ENCODE data around the gene STYXL1.

Gene STYXL1

GRCh38 chr7:75955331-75955955 lies 92.4 kb downstream of the STYXL1 start:
- Histone ChIP-seq H3K4me2 (ENCODE audit: low read length) (no peak overlapping the region), H3K9me3 (ENCODE audit: control insufficient read depth, insufficient read depth, low read length) (no peaks in the 10 kb centered on the region), H3F3A (ENCODE audit: control insufficient read depth, insufficient read depth) (no peaks in the 10 kb centered on the region), H3K36me3 (ENCODE audit: control insufficient read depth, low read length) (0 out of 2 replicates have a peak, but pooled peaks cover 4% of the 10 kb centered on the region), H3K27ac (ENCODE audit: low read depth, low read length) (no peak overlapping the region), H3K9me2 (replicated peaks; ENCODE audit: control insufficient read depth, low read length) (no peaks in the 10 kb centered on the region), H4K20me1 (ENCODE audit: control insufficient read depth, insufficient read depth, low read depth, low read length) (no peaks in the 10 kb centered on the region), H3K79me2 (ENCODE audit: control insufficient read depth, low read length) (no peaks in the 10 kb centered on the region), H3K4me1 (ENCODE audit: control insufficient read depth, low read length) (no peaks in the 10 kb centered on the region), H3K27me3 (ENCODE audit: control insufficient read depth, low read length) (no peaks in the 10 kb centered on the region), H3K4me3 (ENCODE audit: low read length) (no peak overlapping the region)
- TF ChIP-seq EZH2phosphoT487 (IDR thresholded peaks at IDR 0.05; ENCODE audit: borderline replicate concordance, low read length) (no peak), CTCF (IDR thresholded peaks at IDR 0.05; ENCODE audit: low read depth, low read length, poor library complexity, severe bottlenecking) (no peak)

GRCh38 chr7:75953931-75954330 lies 93.9 kb downstream of the STYXL1 start:
- Histone ChIP-seq H3K4me2 (ENCODE audit: low read length) (no peak overlapping the region), H3K79me2 (ENCODE audit: control insufficient read depth, low read length) (no peaks in the 10 kb centered on the region), H3K4me3 (ENCODE audit: low read length) (no peak overlapping the region), H3K36me3 (ENCODE audit: control insufficient read depth, low read length) (0 out of 2 replicates have a peak, but pooled peaks cover 4% of the 10 kb centered on the region), H3F3A (ENCODE audit: control insufficient read depth, insufficient read depth) (no peaks in the 10 kb centered on the region), H3K4me1 (ENCODE audit: control insufficient read depth, low read length) (no peaks in the 10 kb centered on the region), H3K9me3 (ENCODE audit: control insufficient read depth, insufficient read depth, low read length) (no peaks in the 10 kb centered on the region), H3K9me2 (replicated peaks; ENCODE audit: control insufficient read depth, low read length) (no peaks in the 10 kb centered on the region), H3K27ac (ENCODE audit: low read depth, low read length) (no peak overlapping the region), H3K27me3 (ENCODE audit: control insufficient read depth, low read length) (no peaks in the 10 kb centered on the region), H4K20me1 (ENCODE audit: control insufficient read depth, insufficient read depth, low read depth, low read length) (no peaks in the 10 kb centered on the region)
- TF ChIP-seq CTCF (IDR thresholded peaks at IDR 0.05; ENCODE audit: low read depth, low read length, poor library complexity, severe bottlenecking) (no peak), EZH2phosphoT487 (IDR thresholded peaks at IDR 0.05; ENCODE audit: borderline replicate concordance, low read length) (no peak)

GRCh38 chr7:75953431-75953830 lies 94.4 kb downstream of the STYXL1 start:
- H3K4me3 ChIP-seq (ENCODE audit: low read length), result no peak overlapping the region
- H3F3A ChIP-seq (ENCODE audit: control insufficient read depth, insufficient read depth), result no peaks in the 10 kb centered on the region
- H3K27me3 ChIP-seq (ENCODE audit: control insufficient read depth, low read length), result no peaks in the 10 kb centered on the region
- H3K36me3 ChIP-seq (ENCODE audit: control insufficient read depth, low read length), result 0 out of 2 replicates have a peak, but pooled peaks cover 4% of the 10 kb centered on the region
- H3K9me3 ChIP-seq (ENCODE audit: control insufficient read depth, insufficient read depth, low read length), result no peaks in the 10 kb centered on the region
- no peaks in the 10 kb centered on the region for H3K4me1 ChIP-seq (ENCODE audit: control insufficient read depth, low read length)
- H3K79me2 ChIP-seq (ENCODE audit: control insufficient read depth, low read length), result no peaks in the 10 kb centered on the region
- no peak overlapping the region for H3K27ac ChIP-seq (ENCODE audit: low read depth, low read length)
- no peak overlapping the region for H3K4me2 ChIP-seq (ENCODE audit: low read length)
- H4K20me1 ChIP-seq (ENCODE audit: control insufficient read depth, insufficient read depth, low read depth, low read length), result no peaks in the 10 kb centered on the region
- TF ChIP-seq EZH2phosphoT487 (IDR thresholded peaks at IDR 0.05; ENCODE audit: borderline replicate concordance, low read length), result no peak
- TF ChIP-seq CTCF (IDR thresholded peaks at IDR 0.05; ENCODE audit: low read depth, low read length, poor library complexity, severe bottlenecking), result no peak
- H3K9me2 ChIP-seq (replicated peaks; ENCODE audit: control insufficient read depth, low read length), result no peaks in the 10 kb centered on the region
